GM18502 (cell line): ENCODE results near the gene EPHA3.

Experiments
- ATAC-seq: cut with Tn5 transposase; IDR thresholded peaks from one replicate; pipeline ENCODE4 v1.9.1; 2021; ENCODE audit warnings: mild to moderate bottlenecking; ENCODE audit not compliant: unreplicated experiment, poor library complexity

The EPHA3 gene

DNA sequence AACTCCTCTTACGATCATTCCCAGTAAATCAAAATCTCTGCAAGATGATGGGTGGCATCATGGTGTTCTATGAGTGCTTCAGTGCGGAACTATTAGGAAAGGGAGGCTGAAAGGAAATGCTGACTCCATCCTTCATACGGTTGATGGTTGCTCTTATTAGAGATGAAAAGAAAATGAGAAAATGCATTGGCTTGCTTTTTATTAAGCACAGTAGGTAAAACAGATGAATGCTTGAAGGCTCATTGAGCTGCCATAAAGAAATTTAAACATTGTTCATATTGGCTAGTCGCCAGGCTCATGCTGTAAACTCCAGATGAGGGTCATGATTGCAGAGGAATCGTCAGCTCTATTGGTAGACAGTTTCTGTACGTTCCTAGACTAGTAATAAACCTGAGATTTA, 115.8 kb downstream of the EPHA3 start:
- ATAC-seq, result no peak

GRCh38 chr3:89227218-89227617, 119.8 kb downstream of the EPHA3 start:
- no peak for ATAC-seq

GRCh38 chr3:89227634-89228033, 120.2 kb downstream of the EPHA3 start:
- ATAC-seq, result no peak

DNA sequence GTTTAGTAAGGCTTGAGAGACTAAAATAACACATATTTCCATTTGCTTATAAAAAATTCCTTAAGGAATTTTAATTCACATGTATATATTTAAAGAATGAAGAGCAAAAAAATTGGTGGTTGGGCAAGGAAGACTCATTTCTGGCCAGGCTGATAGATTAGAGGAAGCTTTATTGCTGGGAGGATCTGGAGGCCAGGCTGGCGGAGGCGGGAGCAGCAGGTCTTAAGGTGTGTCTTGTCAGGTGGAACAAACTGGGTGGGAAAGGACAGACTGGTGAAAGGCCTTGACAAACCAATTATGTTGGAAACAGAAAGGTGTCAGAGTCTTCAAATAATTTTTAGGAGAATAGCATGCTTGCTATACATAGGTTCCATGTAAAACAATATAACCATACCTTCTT, 124.7 kb downstream of the EPHA3 start:
- ATAC-seq, result no peak

DNA sequence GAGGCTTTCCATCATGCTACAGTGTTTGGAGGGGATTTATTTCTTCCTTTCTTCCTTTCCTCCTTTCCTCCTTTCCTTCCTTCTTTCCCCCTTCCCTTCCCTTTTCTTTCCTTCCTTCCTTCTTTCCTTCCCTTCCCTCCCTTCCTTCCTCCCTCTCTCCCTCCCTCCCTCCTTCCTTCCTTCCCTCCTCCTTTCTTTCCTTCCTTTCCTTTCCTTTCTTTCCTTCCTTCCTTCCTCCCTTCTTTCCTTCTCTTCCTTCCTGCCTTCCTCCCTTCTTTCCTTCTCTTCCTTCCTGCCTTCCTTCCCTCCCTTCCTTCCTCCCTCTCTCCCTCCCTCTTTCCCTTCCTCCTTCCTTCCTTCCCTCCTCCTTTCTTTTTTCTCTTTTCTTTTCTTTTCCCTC, 127.2 kb downstream of the EPHA3 start:
- ATAC-seq, result no peak

GRCh38 chr3:89238846-89239245, 131.4 kb downstream of the EPHA3 start:
- ATAC-seq, result no peak

DNA sequence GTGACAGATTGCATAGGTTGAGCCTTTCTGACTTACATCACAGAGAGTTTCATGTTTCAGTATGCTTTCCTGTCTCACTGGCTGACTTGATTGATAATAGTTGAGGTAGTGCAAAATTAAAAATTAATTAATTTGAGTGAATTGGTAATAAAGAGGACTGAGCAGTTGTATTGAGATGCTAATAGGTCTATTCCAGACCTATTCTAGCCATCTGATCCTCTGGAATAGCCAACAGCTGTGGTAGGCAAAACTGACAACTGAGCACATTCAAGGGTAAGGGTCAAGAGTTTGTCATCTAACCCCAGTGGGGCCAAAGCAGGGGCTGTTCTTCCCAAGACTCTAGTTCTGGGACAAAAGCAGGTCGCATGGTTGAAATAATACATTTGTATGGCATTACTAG, 132.4 kb downstream of the EPHA3 start:
- ATAC-seq, result no peak

DNA sequence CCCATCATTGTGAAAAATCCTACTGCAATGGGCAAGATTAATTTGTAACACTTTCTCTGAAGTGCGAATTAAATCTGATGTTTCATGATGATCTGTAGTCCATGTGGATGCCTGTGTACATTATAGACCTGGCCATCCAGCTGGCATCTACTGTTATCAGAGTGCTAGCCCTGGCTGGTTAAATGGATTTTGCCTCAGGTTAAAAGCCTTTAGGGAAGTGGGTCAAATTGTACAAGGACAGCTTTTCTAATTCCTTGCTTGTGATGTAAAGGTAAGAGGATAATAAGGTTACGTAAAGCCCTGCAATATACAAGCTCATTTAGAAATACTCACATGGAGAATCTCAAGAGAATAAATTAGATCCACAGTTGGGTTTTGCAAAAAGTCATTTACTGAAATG, 138.2 kb downstream of the EPHA3 start:
- ATAC-seq, result no peak

DNA sequence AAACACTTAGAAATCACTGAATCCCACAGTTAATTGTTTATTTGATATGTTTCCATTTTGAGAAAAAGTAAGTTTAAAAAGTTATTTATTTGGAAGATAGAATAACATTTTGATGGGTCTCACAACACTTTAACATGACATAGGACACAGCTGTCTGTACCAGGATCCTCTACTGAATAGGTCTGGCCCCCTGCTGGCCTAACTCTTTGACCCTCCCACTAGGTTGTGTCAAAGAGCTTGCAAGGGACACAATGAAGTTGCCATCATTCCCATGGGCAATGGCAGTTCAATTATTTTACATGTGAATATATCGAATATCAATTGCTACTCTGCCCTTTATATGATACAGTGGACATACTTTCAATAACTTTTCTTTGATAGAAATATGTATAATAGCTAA, 138.9 kb downstream of the EPHA3 start:
- no peak for ATAC-seq

- ATAC-seq, result no peak
These were observed 143.3 kb downstream of the EPHA3 start for GRCh38 chr3:89250742-89251141.

DNA sequence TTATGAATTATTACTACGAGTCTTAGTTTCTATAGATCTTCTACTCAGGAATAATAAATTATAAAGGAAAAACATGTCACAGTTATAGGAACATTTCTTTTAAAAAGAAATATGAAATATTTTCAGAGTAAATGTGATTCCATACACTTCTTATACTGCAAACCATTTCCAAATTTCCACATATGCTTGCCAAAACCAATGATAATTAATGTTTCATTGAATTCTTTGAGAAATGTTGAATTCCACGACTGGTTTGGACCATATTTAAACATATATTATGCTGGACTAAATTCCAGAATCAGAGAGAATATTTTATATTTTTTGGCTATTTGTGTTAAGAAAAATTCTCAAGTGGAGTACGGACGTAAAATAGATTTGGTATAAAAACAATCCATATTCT, 144.6 kb downstream of the EPHA3 start:
- no peak for ATAC-seq

DNA sequence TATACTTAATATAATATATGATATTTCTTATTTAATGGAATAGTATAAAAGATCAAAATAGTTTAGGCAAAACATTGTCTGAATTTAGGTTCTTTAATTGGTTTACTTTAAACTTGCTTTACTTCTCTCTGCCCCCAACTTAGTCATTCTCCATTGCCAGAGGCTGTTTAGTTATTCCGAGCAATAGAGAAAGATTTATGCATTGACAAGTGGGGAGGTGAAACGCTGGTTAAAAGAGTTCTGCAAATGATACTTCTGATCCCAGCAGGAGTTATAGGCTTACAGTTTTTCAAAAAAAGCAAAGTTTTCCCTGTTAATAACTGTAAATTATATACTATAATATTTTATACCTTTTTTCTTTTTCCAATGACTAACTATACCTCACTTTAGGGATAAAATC, 145.4 kb downstream of the EPHA3 start:
- no peak for ATAC-seq

GRCh38 chr3:89256395-89256794, 149.0 kb downstream of the EPHA3 start:
- no peak for ATAC-seq

DNA sequence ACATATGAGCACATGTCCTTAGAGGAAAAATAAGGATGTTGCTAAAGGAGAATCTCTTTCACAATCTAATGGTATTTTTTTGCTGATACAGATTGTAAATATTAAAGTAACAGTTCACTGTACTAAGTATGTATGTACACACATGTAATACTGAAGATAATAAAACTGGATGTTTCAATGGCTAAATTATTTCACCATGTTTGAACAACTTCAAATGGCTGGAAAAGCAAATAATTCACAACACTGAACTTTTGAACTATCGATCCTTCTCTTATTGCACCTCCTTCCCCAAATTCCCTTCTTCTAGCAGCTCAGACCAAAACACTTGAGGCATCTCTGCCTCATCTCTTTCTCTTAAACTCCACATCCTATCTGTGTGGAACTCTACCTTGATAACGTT, 149.5 kb downstream of the EPHA3 start:
- ATAC-seq, result no peak

- ATAC-seq, result no peak
These were observed 153.3 kb downstream of the EPHA3 start for GRCh38 chr3:89260721-89261120.

DNA sequence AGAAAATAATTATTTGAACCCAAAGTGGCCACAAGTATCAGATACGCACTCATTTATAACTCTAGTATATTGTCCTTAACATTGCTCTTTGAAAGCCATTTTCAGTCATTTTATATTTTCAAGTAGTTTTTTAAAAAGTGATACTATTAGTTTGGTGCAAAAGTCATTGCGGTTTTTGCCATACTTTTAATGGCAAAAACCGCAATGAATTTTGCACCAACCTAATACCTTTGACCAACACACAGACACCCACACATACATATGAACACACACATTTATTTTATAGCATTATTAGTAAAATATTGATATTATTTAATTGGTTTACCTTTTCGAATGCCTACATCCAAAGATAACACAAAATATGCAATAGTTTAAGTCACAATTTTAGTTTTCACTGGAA, 154.3 kb downstream of the EPHA3 start:
- no peak for ATAC-seq

DNA sequence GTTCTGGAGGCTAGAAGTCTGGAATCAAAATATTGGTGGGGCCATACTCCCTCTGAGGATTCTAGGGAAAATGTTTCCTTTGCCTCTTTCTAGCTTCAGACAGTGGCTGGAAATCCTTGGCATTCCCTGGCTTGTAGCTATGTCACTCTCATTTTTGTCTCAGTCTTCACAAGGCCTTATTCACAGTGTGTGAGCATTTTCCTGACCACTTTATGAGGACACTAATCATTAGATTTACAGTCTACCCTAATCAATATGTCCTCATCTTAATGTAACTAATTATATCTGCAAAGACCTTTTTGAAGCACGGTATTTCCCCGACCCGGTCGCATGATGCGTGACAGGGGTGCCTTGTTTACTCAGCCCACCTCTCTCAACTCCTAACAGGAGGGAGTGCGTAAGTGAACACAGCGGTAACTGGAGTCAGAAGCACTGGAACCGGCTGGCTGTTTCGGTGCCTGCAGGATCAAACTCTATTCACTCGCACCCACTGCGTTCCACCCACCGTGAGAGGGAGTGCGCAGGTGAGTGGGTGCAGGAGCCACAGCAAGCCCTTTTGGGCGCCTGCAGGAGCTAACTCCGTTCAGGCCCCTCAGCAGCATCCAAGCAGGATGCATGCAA, 155.0 kb downstream of the EPHA3 start:
- ATAC-seq, result no peak

- ATAC-seq, result no peak
These were observed 156.7 kb downstream of the EPHA3 start for GRCh38 chr3:89264037-89264560.

- ATAC-seq, result no peak
These were observed 158.7 kb downstream of the EPHA3 start for GRCh38 chr3:89266074-89266473.

DNA sequence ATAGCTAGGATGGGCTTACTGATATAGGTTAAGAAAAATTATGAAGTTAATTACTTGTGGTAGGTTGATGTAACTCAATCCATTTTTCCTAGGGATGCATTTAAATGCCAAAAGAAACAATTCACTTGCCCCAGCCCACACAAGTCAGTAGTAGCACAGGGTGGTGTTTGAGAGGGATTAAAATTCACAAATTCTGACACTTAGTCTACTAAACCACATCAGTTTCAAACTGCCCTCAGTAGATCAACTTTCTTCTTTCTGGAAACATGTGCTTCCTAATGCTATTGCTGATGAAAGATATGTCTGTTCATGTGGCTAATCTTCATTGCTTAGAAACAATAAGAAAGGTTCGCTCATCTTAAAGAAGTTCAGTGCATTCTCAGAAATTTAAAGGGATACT, 160.6 kb downstream of the EPHA3 start:
- no peak for ATAC-seq

DNA sequence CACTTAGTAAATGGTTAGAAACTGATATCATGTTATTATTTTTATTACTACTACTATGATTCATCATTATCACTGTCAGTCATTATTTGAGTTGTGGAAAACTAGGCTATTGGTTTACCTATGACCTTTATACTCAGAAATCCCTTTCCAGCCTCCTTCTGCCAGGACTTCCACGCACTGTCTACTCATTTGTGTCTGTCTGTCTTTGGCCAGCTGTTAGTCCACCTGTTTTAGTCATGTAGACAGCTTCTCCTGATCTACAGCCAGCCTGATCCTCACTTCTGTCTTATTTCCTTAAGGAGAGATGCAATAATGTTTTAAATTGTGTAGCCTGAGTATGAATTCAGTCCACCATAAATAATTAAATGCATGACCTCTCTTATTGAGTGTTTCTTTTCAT, 162.8 kb downstream of the EPHA3 start:
- no peak for ATAC-seq

DNA sequence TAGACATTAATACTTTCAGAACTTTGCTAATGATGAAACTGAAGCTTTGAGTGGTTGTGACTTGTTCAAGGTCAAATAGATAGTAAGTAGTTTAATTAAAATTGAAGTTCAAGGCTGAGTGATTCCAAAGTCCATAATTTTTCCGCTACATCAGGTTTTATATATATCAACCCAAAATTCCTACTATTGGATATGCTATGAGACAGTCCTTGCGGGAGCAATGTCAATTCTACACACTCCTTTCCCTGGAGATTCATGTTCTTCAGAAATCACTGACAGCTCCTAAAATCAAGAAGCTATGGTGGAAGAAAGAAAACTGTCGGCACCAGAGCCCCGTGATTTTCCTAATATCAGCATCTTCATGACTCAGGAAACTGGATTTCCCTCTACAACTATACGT, 167.6 kb downstream of the EPHA3 start:
- no peak for ATAC-seq

DNA sequence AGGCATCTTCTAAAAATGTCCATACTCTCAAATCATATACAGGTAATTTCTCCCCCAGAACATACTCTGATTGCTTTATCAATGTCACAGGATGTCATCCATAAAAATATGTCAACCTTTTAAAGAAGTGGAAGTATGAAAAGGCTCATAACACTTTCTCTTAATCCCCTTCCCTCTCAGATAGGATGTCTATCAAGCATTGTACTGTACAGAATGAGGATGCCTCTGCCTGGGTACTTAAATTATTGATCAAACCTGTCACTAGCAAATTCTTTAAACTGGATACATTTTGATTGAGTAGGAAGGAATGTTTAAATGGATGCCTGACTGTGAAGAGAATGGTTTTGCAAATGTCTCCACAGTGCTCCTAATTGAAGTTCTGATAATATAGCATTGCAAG, 168.7 kb downstream of the EPHA3 start:
- no peak for ATAC-seq
